Measurements from ENCODE around the gene CHCHD6. TPM values are rescaled to one million over a fixed set of nuclear protein-coding genes. Genes with fewer than 3 reads are reported as not detected.

CHCHD6 gene
- polyA plus RNA-seq, 4 donors, result 16.9 to 24.7 (median 22.0) TPM

- DNase-seq (ENCODE audit: low read depth in 4 of 4, low spot score in 2 of 4), result no peak
These were observed 147.3 kb downstream of the CHCHD6 start for GRCh38 chr3:126851382-126851781.

GRCh38 chr3:126851934-126852333, 147.9 kb downstream of the CHCHD6 start:
- no peak for DNase-seq (ENCODE audit: low read depth in 4 of 4, low spot score in 2 of 4)

- DNase-seq (ENCODE audit: low read depth in 4 of 4, low spot score in 2 of 4), result no peak
These were observed 148.5 kb downstream of the CHCHD6 start for GRCh38 chr3:126852511-126852910.

GRCh38 chr3:126854666-126855065, 150.6 kb downstream of the CHCHD6 start:
- no peak for DNase-seq (ENCODE audit: low read depth in 4 of 4, low spot score in 2 of 4)

GRCh38 chr3:126855374-126855773, 151.3 kb downstream of the CHCHD6 start:
- DNase-seq (ENCODE audit: low read depth in 4 of 4, low spot score in 2 of 4), result no peak

GRCh38 chr3:126857928-126858327, 153.9 kb downstream of the CHCHD6 start:
- no peak for DNase-seq (ENCODE audit: low read depth in 4 of 4, low spot score in 2 of 4)

- DNase-seq (ENCODE audit: low read depth in 4 of 4, low spot score in 2 of 4), result no peak
These were observed 154.4 kb downstream of the CHCHD6 start for GRCh38 chr3:126858401-126858800.

- no peak for DNase-seq (ENCODE audit: low read depth in 4 of 4, low spot score in 2 of 4)
These were observed 154.8 kb downstream of the CHCHD6 start for GRCh38 chr3:126858887-126859286.

GRCh38 chr3:126859415-126860246, 155.6 kb downstream of the CHCHD6 start:
- no peak for DNase-seq (ENCODE audit: low read depth in 4 of 4, low spot score in 2 of 4)

GRCh38 chr3:126865736-126866135, 161.7 kb downstream of the CHCHD6 start:
- DNase-seq (ENCODE audit: low read depth in 4 of 4, low spot score in 2 of 4), result no peak

- DNase-seq (ENCODE audit: low read depth in 4 of 4, low spot score in 2 of 4), result no peak
These were observed 162.2 kb downstream of the CHCHD6 start for GRCh38 chr3:126866175-126866759.

GRCh38 chr3:126867190-126867862, 163.3 kb downstream of the CHCHD6 start:
- DNase-seq (ENCODE audit: low read depth in 4 of 4, low spot score in 2 of 4), result no peak

GRCh38 chr3:126867863-126868200, 163.8 kb downstream of the CHCHD6 start:
- no peak for DNase-seq (ENCODE audit: low read depth in 4 of 4, low spot score in 2 of 4)

GRCh38 chr3:126870608-126871210, 166.7 kb downstream of the CHCHD6 start:
- DNase-seq (ENCODE audit: low read depth in 4 of 4, low spot score in 2 of 4), result no peak

GRCh38 chr3:126872701-126873342, 168.8 kb downstream of the CHCHD6 start:
- DNase-seq (ENCODE audit: low read depth in 4 of 4, low spot score in 2 of 4), result no peak

GRCh38 chr3:126873416-126873815, 169.4 kb downstream of the CHCHD6 start:
- DNase-seq (ENCODE audit: low read depth in 4 of 4, low spot score in 2 of 4), result no peak

- DNase-seq (ENCODE audit: low read depth in 4 of 4, low spot score in 2 of 4), result no peak
These were observed 174.6 kb downstream of the CHCHD6 start for GRCh38 chr3:126878664-126879063.

- no peak for DNase-seq (ENCODE audit: low read depth in 4 of 4, low spot score in 2 of 4)
These were observed 176.9 kb downstream of the CHCHD6 start for GRCh38 chr3:126880901-126881300.

- DNase-seq (ENCODE audit: low read depth in 4 of 4, low spot score in 2 of 4), result no peak
These were observed 177.8 kb downstream of the CHCHD6 start for GRCh38 chr3:126881861-126882260.

- no peak for DNase-seq (ENCODE audit: low read depth in 4 of 4, low spot score in 2 of 4)
These were observed 179.2 kb downstream of the CHCHD6 start for GRCh38 chr3:126883241-126883640.

- DNase-seq (ENCODE audit: low read depth in 4 of 4, low spot score in 2 of 4), result no peak
These were observed 181.4 kb downstream of the CHCHD6 start for GRCh38 chr3:126885425-126885824.

Measured in left renal cortex interstitium (tissue), 4 donors.